ENCODE results near the gene DNAL4. TPM values are rescaled to one million over a fixed set of nuclear protein-coding genes. Genes with fewer than 3 reads are reported as not detected.
"Not testable (repeated sequence)": the region's sequence is repeated elsewhere in the genome, so short reads cannot be mapped to it uniquely, and the experiment has no call there.

The DNAL4 gene
- total RNA-seq, 1 experiment from 2014 or later = 9.2 TPM

DNA sequence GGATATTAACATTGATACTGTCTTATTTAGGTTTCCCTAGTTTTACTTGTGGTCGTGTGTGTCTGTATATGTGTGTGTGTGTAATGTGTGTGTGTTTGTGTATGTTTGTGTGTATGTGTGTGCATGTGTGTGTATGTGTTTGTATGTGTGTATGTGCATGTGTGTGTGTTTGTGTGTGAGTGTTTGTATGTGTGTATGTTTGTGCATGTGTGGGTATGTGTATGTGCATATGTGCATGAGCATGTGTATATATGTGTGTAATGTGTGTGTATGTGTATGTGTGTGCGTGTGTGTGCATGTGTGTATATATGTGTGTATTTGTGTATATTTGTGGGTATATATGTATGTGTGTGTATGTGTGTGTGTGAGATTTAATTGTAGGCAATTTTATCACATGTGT, 17.3 kb upstream of the DNAL4 start:
- POLR2A ChIA-PET = no interaction called here

DNA sequence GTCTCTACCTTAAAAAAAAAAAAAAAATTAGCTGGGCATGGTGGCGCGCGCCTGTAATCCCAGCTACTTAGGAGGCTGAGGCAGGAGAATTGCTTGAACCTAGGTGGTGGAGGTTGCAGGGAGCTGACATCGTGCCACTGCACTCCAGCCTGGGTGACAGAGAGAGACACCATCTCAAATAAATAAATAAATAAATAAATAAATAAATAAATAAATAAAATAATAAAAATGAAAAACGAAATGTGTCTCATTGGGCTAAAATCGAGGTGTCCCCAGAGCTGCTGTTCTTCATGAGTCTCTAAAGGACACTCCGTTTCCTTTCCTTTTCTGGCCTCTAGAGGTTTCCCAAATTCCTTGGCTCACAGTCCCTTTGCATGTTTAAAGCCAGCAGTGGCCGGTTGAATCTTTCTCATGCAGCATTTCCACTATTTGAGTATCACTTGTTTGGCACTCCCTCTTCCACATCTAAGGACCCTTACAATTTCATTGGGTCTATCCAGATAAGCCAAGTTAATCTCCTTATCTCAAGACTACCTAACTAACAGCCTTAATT, 11.2 kb upstream of the DNAL4 start:
- intact Hi-C loops (cut with micrococcal nuclease; ENCODE audit: unreplicated experiment); H3K9me3 Mint-ChIP-seq (ENCODE audit: unreplicated experiment); CTCF ChIA-PET; H3K9me3 ChIP-seq; H3K36me3 ChIP-seq (ENCODE audit: control insufficient read depth, insufficient read depth, low read length); H3K27me3 ChIP-seq (replicated peaks; ENCODE audit: control insufficient read depth, insufficient read depth, low read length); H3K36me3 Mint-ChIP-seq (ENCODE audit: insufficient read depth, unreplicated experiment); H3K4me3 Mint-ChIP-seq (ENCODE audit: unreplicated experiment); H3K4me1 ChIP-seq; H3K4me3 ChIP-seq (ENCODE audit: low read depth, low read length); POLR2A ChIA-PET; H3K27me3 Mint-ChIP-seq (ENCODE audit: insufficient read depth, unreplicated experiment); H3K27ac Mint-ChIP-seq (ENCODE audit: unreplicated experiment); BruUV-seq (replicated peaks); H3K4me1 Mint-ChIP-seq (ENCODE audit: low read depth, unreplicated experiment); DNase-seq: not testable (repeated sequence)

More for the DNA sequence above, 17.3 kb upstream of the DNAL4 start:
- Mint-ChIP-seq H3K9me3 (ENCODE audit: unreplicated experiment) (peaks cover 8% of the 10 kb centered on the region), H3K4me3 (ENCODE audit: unreplicated experiment) (no peak overlapping the region), H3K4me1 (ENCODE audit: low read depth, unreplicated experiment) (no peaks in the 10 kb centered on the region), H3K27ac (ENCODE audit: unreplicated experiment) (no peak overlapping the region), H3K36me3 (ENCODE audit: insufficient read depth, unreplicated experiment) (no peaks in the 10 kb centered on the region), H3K27me3 (ENCODE audit: insufficient read depth, unreplicated experiment) (peaks cover 23% of the 10 kb centered on the region)
- no TSS peak for BruUV-seq (replicated peaks)
- Histone ChIP-seq H3K36me3 (ENCODE audit: control insufficient read depth, insufficient read depth, low read length) (no peaks in the 10 kb centered on the region), H3K4me3 (ENCODE audit: low read depth, low read length) (no peak overlapping the region), H3K4me1 (no peaks in the 10 kb centered on the region), H3K27me3 (replicated peaks; ENCODE audit: control insufficient read depth, insufficient read depth, low read length) (no peaks in the 10 kb centered on the region), H3K9me3 (0 out of 2 replicates have a peak, but pooled peaks cover 3% of the 10 kb centered on the region)
- intact Hi-C loops (cut with micrococcal nuclease; ENCODE audit: unreplicated experiment) = no loop called here
- TF ChIP-seq, protein P1, sequence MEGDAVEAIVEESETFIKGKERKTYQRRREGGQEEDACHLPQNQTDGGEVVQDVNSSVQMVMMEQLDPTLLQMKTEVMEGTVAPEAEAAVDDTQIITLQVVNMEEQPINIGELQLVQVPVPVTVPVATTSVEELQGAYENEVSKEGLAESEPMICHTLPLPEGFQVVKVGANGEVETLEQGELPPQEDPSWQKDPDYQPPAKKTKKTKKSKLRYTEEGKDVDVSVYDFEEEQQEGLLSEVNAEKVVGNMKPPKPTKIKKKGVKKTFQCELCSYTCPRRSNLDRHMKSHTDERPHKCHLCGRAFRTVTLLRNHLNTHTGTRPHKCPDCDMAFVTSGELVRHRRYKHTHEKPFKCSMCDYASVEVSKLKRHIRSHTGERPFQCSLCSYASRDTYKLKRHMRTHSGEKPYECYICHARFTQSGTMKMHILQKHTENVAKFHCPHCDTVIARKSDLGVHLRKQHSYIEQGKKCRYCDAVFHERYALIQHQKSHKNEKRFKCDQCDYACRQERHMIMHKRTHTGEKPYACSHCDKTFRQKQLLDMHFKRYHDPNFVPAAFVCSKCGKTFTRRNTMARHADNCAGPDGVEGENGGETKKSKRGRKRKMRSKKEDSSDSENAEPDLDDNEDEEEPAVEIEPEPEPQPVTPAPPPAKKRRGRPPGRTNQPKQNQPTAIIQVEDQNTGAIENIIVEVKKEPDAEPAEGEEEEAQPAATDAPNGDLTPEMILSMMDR (IDR thresholded peaks at IDR 0.05; ENCODE audit: insufficient read depth in 1 of 2, low read depth in 1 of 2, low read length in 1 of 2, severe bottlenecking in 1 of 2, unreplicated experiment in 1 of 2) = no peak
- CTCF ChIA-PET = no interaction called here
- no peak for DNase-seq

DNA sequence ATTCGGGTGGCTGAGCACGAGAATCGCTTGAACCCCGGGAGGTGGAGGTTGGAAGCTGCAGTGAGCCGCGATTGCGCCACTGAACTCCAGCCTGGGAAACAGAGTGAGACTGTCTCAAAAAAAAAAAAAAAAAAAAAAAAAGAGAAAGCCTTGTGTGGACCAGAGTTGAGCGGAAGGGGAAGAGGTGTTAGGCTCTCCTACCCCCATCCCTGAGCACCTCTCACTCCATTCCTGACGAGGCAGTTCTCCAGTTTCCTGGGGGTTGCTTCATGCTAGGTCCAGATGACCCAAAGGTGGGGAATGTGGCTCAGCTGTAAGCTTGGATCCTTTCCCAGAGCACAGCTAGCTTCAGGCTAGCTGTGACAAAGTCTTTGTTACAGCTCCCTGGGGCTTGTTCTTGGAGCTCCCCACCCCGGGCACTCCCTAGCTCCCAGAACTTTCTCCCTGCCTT, 8.8 kb upstream of the DNAL4 start:
- BruUV-seq (replicated peaks) = no TSS peak
- H3K27me3 ChIP-seq (replicated peaks; ENCODE audit: control insufficient read depth, insufficient read depth, low read length) = no peaks in the 10 kb centered on the region
- peak in 1 of 2 experiments; percentile 8 for DNase-seq
- intact Hi-C loops (cut with micrococcal nuclease; ENCODE audit: unreplicated experiment) = no loop called here
- CTCF ChIA-PET = interaction anchor here (0.7 kb wide), 1 partner anchor 10 kb away, joined by 5 read pairs; no protein-coding TSS in a partner anchor
- no peaks in the 10 kb centered on the region for H3K4me1 Mint-ChIP-seq (ENCODE audit: low read depth, unreplicated experiment)
- H3K36me3 ChIP-seq (ENCODE audit: control insufficient read depth, insufficient read depth, low read length) = no peaks in the 10 kb centered on the region
- POLR2A ChIA-PET = no interaction called here
- H3K4me3 ChIP-seq (ENCODE audit: low read depth, low read length) = no peak overlapping the region
- TF ChIP-seq, protein P1 (IDR thresholded peaks at IDR 0.05; ENCODE audit: insufficient read depth in 1 of 2, low read depth in 1 of 2, low read length in 1 of 2, severe bottlenecking in 1 of 2, unreplicated experiment in 1 of 2) = no peak
- H3K27ac Mint-ChIP-seq (ENCODE audit: unreplicated experiment) = no peak overlapping the region
- peaks cover 16% of the 10 kb centered on the region for H3K27me3 Mint-ChIP-seq (ENCODE audit: insufficient read depth, unreplicated experiment)
- no peaks in the 10 kb centered on the region for H3K36me3 Mint-ChIP-seq (ENCODE audit: insufficient read depth, unreplicated experiment)
- no peaks in the 10 kb centered on the region for H3K9me3 Mint-ChIP-seq (ENCODE audit: unreplicated experiment)
- H3K9me3 ChIP-seq = no peaks in the 10 kb centered on the region
- H3K4me3 Mint-ChIP-seq (ENCODE audit: unreplicated experiment) = peak overlapping the region; percentile 0
- no peaks in the 10 kb centered on the region for H3K4me1 ChIP-seq

All from Caco-2 (cell line).